ENCODE results near the gene NHSL1. TPM values are rescaled to one million over a fixed set of nuclear protein-coding genes. Genes with fewer than 3 reads are reported as not detected.

NHSL1 gene
- total and polyA plus RNA-seq, 9 of the 15 experiments (the other 6 are each of a cell fraction or from before 2014, with no cell fraction given), result 0.09 to 0.20 TPM; not detected in 7

GRCh38 chr6:138403324-138403800, 95.9 kb downstream of the NHSL1 start (continued):
- TF ChIP-seq ZNF740 (CRISPR knock-in tag; IDR thresholded peaks at IDR 0.05) (peak; percentile 84), ZNF740 (tag; IDR thresholded peaks at IDR 0.05) (no peak), PCBP1 (IDR thresholded peaks at IDR 0.05; ENCODE audit: low read depth, low read length, poor library complexity, severe bottlenecking) (no peak), ID3 (CRISPR knock-in tag; IDR thresholded peaks at IDR 0.05) (no peak), ID3 (tag; IDR thresholded peaks at IDR 0.05) (0 out of 2 replicates have a peak, but pooled peaks have one; percentile 51), DPF2 (IDR thresholded peaks at IDR 0.05) (no peak), ELK1 (CRISPR knock-in tag; IDR thresholded peaks at IDR 0.05) (no peak), ZNF121 (CRISPR knock-in tag; conservative IDR thresholded peaks at IDR 0.05) (no peak), E2F3 (CRISPR knock-in tag; IDR thresholded peaks at IDR 0.05) (0 out of 2 replicates have a peak, but pooled peaks have one; percentile 23), TGIF2 (CRISPR knock-in tag; IDR thresholded peaks at IDR 0.05) (no peak), ZNF511 (CRISPR knock-in tag; IDR thresholded peaks at IDR 0.05) (no peak), CEBPB (tag; IDR thresholded peaks at IDR 0.05) (no peak), DNMT1 (IDR thresholded peaks at IDR 0.05) (no peak), ZNF277 (CRISPR knock-in tag; IDR thresholded peaks at IDR 0.05; ENCODE audit: borderline replicate concordance) (no peak), HDAC6 (IDR thresholded peaks at IDR 0.05; ENCODE audit: low read depth, low read length) (no peak), ESRRA (IDR thresholded peaks at IDR 0.05; ENCODE audit: borderline replicate concordance, low read depth) (no peak), ZBTB11 (CRISPR knock-in tag; IDR thresholded peaks at IDR 0.05) (no peak), SUPT5H (IDR thresholded peaks at IDR 0.05) (no peak), KDM4B (IDR thresholded peaks at IDR 0.05; ENCODE audit: borderline replicate concordance in 2 of 2, low read depth in 1 of 2) (no peak), PPARD (CRISPR knock-in tag; IDR thresholded peaks at IDR 0.05) (no peak), XRCC3 (IDR thresholded peaks at IDR 0.05) (no peak)

Data from K562 (cell line).